Activated naive CD8-positive, alpha-beta T cell treated with anti-CD3 and anti-CD28 coated beads, Interleukin-2, amount 50 U/mL, for 24 hours (primary cell): ENCODE data around the gene CEBPA.

ENCODE experiments used
- ATAC-seq: fragments of 150-1000 bp; cut with Tn5 transposase; one replicate; pipeline ENCODE4 v1.10.0; 2021
- DNase-seq: peaks from one replicate; pipeline ENCODE4 v3.0.0; 2021
- H3K27ac Mint-ChIP-seq: one replicate; pipeline ENCODE4 v1.8.0; 2021; ENCODE audit warnings: mild to moderate bottlenecking, mixed read lengths
- H3K27me3 Mint-ChIP-seq: one replicate; pipeline ENCODE4 v1.8.0; 2021; ENCODE audit warnings: mixed read lengths
- H3K36me3 Mint-ChIP-seq: one replicate; pipeline ENCODE4 v1.8.0; 2021; ENCODE audit warnings: low read depth, mixed read lengths
- H3K4me1 Mint-ChIP-seq: one replicate; pipeline ENCODE4 v1.8.0; 2021; ENCODE audit warnings: mixed read lengths
- H3K4me3 Mint-ChIP-seq: one replicate; pipeline ENCODE4 v1.8.0; 2021; ENCODE audit warnings: mild to moderate bottlenecking, moderate library complexity, mixed read lengths
- H3K9me3 Mint-ChIP-seq: one replicate; pipeline ENCODE4 v1.8.0; 2021; ENCODE audit warnings: mixed read lengths

Gene CEBPA

DNA sequence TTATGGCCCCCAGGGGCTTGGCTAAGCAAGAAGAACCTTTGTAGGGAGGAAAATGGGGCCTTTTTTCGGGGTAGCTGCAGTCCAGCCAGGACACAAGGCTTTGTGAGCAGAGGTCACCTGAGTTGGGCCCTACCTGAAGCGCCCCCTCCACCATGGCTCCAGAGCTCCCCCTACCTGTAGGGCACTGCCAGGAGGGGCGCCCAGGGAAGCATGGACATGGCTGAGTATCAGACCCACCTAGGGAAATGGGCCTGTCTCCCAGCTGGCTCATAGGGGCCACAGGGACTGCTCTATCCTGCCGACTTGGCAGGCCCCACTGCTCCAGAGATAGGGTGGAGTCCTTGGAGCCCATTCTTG is 9.0 kb upstream of the CEBPA start:
- DNase-seq, result peak; percentile 27
- H3K4me3 Mint-ChIP-seq, result no peak overlapping the region
- H3K4me1 Mint-ChIP-seq, result no peaks in the 10 kb centered on the region
- peak; percentile 52 for ATAC-seq
- H3K9me3 Mint-ChIP-seq, result peaks cover 4% of the 10 kb centered on the region
- no peaks in the 10 kb centered on the region for H3K36me3 Mint-ChIP-seq
- peaks cover 21% of the 10 kb centered on the region for H3K27me3 Mint-ChIP-seq
- no peak overlapping the region for H3K27ac Mint-ChIP-seq

DNA sequence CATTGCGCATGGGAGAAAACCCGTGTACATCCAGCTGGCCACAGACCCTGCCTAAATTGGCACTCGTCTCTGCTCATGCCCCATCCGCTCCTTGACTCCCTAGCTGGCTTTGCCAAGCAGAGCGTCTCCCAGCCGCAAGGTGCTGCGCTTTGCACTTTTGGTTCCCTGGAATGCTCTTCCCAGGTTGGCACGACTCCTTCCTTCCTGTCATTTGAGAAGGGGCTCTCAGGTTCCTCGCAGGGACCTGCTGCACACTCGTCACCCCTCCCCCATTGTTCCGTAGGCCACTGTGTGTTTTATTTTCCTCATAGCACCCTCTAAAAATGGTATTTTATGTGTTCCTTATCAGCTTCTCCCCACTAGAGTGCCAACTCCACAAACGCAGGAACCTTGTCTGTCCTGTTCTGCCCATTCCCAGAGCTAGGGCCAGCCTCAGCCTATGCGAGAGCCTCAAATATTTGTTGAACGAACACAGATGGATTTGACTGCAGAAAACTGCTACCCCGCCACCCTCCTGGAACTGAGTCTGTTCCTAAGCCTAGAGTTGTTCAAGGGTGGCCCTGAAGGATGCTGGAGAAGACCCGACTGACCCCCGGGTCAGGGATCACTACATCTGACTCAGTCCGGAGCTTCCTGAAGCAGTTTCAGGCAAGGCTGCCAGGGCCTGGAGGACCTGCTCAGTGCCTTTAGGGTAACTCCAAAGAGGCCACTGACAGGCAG is 8.4 kb upstream of the CEBPA start:
- H3K36me3 Mint-ChIP-seq, result no peaks in the 10 kb centered on the region
- H3K9me3 Mint-ChIP-seq, result peaks cover 4% of the 10 kb centered on the region
- H3K27ac Mint-ChIP-seq, result no peak overlapping the region
- no peak overlapping the region for H3K4me3 Mint-ChIP-seq
- no peaks in the 10 kb centered on the region for H3K4me1 Mint-ChIP-seq
- H3K27me3 Mint-ChIP-seq, result peaks cover 25% of the 10 kb centered on the region
- DNase-seq (no peak), ATAC-seq (no peak)

DNA sequence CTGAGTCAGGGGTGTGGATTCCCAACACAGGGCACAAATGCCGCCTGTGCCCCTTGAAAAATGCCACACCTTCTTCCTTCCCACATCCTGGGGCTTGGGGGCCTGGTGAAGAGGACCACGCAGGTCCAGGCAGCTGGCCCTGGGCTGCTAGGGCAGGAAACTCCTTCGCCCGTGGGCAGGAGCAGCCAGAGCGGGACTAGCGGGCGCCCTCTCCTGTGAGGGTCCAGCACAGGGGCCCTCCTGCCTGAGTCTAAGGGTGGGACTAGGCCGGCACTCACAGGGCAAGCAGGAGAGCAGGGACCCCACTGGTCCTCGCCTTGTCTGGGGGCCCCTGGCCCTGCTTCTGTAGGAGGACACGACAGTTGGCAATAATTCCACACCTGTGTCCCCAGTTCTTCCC is 7.5 kb upstream of the CEBPA start:
- H3K27me3 Mint-ChIP-seq, result peaks cover 27% of the 10 kb centered on the region
- H3K4me1 Mint-ChIP-seq, result no peaks in the 10 kb centered on the region
- no peak overlapping the region for H3K4me3 Mint-ChIP-seq
- DNase-seq, result no peak
- H3K36me3 Mint-ChIP-seq, result no peaks in the 10 kb centered on the region
- no peak for ATAC-seq
- H3K9me3 Mint-ChIP-seq, result peaks cover 4% of the 10 kb centered on the region
- H3K27ac Mint-ChIP-seq, result no peak overlapping the region

DNA sequence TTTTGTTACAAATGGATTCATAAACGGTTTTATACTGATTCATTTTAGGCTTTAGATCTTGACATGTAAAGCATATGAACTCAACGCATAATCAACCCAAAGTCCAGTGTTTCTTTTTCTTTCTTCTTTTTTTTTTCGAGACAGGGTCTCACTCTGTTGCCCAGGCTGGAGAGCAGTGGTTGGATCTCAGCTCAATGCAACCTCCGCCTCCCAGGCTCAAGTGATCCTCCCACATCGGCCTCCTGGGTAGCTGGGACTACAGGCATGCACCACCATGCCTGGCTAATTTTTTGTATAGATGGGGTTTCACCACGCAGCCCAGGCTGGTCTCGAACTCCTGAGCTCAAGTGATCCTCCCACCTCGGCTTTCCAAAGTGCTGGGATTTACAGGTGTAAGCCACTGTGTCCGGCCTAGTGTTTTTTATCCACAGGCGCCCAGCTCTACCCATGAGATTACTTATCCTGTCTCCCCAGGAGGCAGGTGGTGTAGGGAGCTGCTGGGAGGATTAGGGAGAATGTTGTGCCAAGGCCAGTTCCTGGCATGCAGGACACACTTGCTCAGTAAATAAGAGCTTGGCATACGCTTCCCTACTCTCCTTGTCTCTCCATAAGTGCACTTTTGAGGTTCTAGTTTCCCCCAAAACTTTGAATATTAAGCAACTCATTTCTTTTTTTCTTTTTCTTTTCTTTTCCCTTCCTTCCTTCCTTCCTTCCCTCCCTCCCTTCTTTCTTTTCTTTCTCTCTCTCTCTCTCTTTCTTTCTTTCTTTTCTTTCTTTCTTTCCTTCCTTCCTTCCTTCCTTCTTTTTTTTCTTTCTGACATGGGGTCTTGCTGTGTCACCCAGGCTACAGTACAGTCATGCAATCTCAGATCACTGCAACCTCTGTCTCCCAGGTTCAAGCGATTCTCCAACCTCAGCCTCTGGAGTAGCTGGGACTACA is 4.8 kb upstream of the CEBPA start:
- Mint-ChIP-seq H3K36me3 (no peaks in the 10 kb centered on the region), H3K27me3 (peaks cover 37% of the 10 kb centered on the region), H3K27ac (no peak overlapping the region), H3K9me3 (no peaks in the 10 kb centered on the region), H3K4me3 (no peak overlapping the region), H3K4me1 (no peaks in the 10 kb centered on the region)
- DNase-seq (no peak), ATAC-seq (no peak)

DNA sequence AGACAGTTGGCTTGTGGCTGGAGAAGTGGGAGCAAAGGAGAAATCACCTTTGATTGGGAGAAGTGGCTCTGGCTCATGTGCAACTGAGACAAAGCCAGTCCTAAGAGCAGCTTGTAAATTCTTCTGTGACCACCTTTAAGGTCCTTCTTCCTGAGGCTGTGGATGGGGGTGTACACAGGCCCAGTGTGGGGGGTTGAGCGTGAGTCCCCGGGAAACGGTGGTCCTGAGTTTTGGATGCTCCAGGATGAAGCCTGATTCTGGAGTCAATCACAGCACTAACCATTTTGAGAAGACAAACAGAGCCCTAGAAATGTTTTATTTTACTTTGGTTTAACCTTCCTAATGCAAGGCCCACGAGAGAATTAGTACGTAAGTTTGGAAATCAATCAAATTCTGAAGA is 3.9 kb upstream of the CEBPA start:
- no peaks in the 10 kb centered on the region for H3K4me1 Mint-ChIP-seq
- peaks cover 39% of the 10 kb centered on the region for H3K27me3 Mint-ChIP-seq
- no peak overlapping the region for H3K4me3 Mint-ChIP-seq
- H3K27ac Mint-ChIP-seq, result no peak overlapping the region
- no peaks in the 10 kb centered on the region for H3K36me3 Mint-ChIP-seq
- DNase-seq (no peak), ATAC-seq (no peak)
- no peaks in the 10 kb centered on the region for H3K9me3 Mint-ChIP-seq

DNA sequence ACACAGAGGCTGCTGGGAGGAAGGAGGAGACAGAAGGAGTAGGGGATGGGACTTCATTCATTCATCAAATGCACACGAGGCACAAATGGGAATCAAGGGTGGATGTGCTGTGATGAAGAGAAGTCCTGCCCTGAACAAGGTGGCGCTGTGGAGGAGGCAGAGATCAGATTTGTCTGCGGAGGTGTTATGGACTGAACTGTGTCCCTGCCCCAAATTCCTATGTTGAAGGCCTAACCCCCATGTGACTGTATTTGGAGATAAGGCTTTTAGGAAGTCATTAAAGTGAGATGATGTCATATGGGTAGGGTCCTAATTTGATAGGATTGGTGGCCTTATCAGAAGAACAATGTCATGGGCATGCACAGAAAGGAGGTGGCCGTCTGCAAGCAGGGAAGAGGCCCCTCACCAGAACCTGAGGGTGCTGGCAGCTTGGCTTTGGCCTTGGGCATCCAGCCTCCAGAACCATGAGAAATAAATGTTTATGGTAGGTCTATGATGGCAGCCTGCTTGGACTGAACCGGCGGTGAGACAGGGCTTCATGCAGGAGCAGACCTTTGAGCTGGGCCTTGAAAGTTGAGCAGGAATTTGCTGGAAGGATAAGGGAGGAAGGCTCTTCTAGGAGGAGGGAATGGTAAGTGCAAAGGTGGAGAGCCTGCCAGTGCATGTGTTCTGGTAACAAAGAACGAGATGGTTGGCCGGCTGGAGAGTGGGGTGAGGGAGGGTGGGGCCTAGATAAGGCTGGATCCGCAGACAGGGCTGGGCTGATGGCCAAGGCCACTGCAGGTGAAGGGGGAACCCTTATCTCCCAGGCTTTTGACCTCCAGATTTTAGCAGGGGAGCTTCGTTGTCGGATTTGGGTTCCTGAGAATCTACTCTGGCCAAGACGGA is 2.7 kb upstream of the CEBPA start:
- Mint-ChIP-seq H3K27me3 (peaks cover 40% of the 10 kb centered on the region), H3K4me3 (no peak overlapping the region), H3K9me3 (no peaks in the 10 kb centered on the region), H3K4me1 (no peaks in the 10 kb centered on the region), H3K36me3 (no peaks in the 10 kb centered on the region), H3K27ac (no peak overlapping the region)
- ATAC-seq, result no peak
- DNase-seq, result no peak

DNA sequence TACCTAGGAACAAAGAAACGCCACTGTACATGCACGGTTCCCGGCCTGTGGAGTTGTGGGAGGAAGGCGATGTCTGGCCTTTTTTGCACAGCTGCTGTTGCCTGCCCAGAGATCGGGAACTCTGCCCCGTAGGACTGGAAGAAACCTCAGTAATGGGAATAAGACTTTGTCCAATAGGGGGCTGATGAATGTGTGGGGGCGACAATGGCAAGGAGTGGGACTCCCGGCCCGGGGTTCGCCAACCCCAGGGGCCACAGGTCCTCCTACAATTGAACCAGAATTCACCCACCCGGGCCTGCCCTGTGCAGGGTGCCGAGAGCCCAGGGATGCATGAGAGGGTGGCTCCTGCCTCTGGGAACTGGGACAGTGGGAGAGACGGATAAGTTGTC is 2.0 kb upstream of the CEBPA start:
- DNase-seq, result no peak
- Mint-ChIP-seq H3K36me3 (no peaks in the 10 kb centered on the region), H3K9me3 (no peaks in the 10 kb centered on the region), H3K27me3 (peaks cover 38% of the 10 kb centered on the region), H3K27ac (no peak overlapping the region), H3K4me1 (no peaks in the 10 kb centered on the region), H3K4me3 (no peak overlapping the region)
- no peak for ATAC-seq

DNA sequence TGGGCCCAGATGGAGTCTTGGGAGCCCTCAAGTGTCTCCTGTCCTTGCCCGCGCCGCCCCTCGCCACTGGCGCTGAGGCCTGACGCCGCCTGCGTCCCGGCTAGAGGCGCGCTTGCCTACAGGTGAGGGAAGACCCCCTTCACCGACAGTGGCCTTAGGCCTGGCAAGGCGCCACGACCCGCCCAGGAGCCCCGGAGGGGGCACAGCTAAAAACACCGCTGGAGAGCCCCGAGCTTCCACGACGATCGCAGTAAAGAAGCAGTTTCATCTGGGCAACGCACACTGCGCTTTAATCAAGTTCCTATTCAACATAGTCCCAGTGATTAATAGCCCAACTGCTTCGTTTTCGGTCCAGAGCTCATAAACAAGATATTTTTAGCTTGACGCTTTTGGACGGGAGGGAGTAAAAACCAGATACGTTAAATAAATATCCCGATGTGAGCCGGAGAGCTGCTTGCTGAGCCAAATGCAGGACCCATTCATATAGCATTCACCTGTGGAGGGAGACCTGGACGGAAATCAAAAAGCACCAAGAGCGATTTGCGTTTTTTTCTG is 1.5 kb upstream of the CEBPA start:
- H3K4me3 Mint-ChIP-seq, result no peak overlapping the region
- H3K36me3 Mint-ChIP-seq, result no peaks in the 10 kb centered on the region
- H3K4me1 Mint-ChIP-seq, result peaks cover 1% of the 10 kb centered on the region
- no peak for ATAC-seq
- H3K9me3 Mint-ChIP-seq, result no peaks in the 10 kb centered on the region
- H3K27ac Mint-ChIP-seq, result no peak overlapping the region
- no peak for DNase-seq
- H3K27me3 Mint-ChIP-seq, result peaks cover 41% of the 10 kb centered on the region

DNA sequence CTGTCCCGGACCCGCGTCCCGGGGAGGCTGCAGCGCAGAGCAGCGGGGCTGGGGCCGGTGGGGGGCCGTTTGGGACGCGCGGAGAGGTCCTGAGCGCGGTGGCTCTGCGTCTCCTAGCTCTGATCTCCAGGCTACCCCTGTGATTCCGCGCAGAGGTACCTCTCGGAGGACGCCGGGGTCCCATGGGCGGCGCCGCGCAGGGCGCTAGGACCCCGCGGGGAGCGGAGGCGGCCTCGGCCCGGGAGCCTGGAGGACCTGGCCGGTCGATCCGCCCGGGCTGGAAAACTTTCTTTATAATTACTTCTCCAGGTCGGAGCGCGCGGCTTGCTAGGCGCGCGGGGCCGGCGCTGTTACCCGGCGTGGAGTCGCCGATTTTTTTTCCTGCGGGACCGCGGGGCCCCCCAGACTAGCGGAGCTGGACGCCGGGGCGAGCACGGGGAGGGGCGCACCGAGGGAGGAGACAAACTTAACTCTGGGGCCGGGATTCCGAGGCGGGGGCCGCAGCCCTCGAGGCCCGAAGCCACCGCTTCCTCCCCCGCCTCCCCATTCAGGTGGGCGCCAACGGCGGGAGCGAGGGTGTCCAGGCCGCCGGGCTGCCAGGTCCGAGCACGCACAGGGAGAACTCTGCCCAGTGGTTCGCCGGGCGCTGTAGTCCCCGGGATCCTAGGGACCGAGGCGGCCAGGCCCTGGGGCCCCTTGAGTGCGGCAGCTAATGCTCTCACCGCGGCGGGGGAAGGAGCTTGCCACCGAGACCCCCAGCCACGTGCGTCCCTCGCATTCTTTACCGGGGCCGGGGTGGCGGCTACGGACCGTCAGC is 848 bp upstream of the CEBPA start:
- Mint-ChIP-seq H3K4me1 (peaks cover 1% of the 10 kb centered on the region), H3K9me3 (no peaks in the 10 kb centered on the region), H3K4me3 (peak overlapping the region; percentile 32), H3K36me3 (no peaks in the 10 kb centered on the region), H3K27me3 (peaks cover 37% of the 10 kb centered on the region), H3K27ac (no peak overlapping the region)
- ATAC-seq (peak; percentile 12), DNase-seq (peak; percentile 17)

DNA sequence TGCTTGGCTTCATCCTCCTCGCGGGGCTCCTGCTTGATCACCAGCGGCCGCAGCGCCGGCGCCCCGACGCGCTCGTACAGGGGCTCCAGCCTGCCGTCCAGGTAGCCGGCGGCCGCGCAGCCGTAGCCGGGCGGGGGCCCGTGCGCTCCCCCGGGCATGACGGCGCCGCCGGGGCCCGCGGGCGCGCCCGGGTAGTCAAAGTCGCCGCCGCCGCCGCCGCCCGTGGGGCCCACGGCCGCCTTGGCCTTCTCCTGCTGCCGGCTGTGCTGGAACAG is 497 bp downstream of the CEBPA start:
- H3K4me1 Mint-ChIP-seq, result peaks cover 1% of the 10 kb centered on the region
- ATAC-seq, result no peak

DNA sequence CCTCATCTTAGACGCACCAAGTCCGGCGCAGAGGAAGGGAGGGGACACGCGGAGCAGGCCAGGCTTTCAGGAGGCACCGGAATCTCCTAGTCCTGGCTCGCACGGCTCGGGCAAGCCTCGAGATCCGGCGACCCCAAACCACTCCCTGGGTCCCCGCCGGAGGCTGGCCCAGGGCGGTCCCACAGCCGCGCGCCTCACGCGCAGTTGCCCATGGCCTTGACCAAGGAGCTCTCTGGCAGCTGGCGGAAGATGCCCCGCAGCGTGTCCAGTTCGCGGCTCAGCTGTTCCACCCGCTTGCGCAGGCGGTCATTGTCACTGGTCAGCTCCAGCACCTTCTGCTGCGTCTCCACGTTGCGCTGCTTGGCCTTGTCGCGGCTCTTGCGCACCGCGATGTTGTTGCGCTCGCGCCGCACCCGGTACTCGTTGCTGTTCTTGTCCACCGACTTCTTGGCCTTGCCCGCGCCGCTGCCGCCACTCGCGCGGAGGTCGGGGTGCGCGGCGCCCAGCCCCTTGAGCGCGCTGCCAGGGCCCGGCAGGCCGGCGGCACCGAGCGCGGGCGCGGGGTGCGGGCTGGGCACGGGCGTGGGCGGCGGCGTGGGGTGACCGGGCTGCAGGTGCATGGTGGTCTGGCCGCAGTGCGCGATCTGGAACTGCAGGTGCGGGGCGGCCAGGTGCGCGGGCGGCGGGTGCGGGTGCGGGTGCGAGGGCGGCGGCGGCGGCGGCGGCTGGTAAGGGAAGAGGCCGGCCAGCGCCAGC is 1.0 kb downstream of the CEBPA start:
- no peak overlapping the region for H3K27ac Mint-ChIP-seq
- H3K4me1 Mint-ChIP-seq, result peaks cover 1% of the 10 kb centered on the region
- no peaks in the 10 kb centered on the region for H3K36me3 Mint-ChIP-seq
- H3K4me3 Mint-ChIP-seq, result peak overlapping the region; percentile 29
- ATAC-seq (no peak), DNase-seq (no peak)
- peaks cover 39% of the 10 kb centered on the region for H3K27me3 Mint-ChIP-seq
- H3K9me3 Mint-ChIP-seq, result no peaks in the 10 kb centered on the region

More for the DNA sequence above, 497 bp downstream of the CEBPA start:
- Mint-ChIP-seq H3K27ac (no peak overlapping the region), H3K4me3 (no peak overlapping the region), H3K36me3 (no peaks in the 10 kb centered on the region), H3K27me3 (peaks cover 39% of the 10 kb centered on the region), H3K9me3 (no peaks in the 10 kb centered on the region)
- no peak for DNase-seq

DNA sequence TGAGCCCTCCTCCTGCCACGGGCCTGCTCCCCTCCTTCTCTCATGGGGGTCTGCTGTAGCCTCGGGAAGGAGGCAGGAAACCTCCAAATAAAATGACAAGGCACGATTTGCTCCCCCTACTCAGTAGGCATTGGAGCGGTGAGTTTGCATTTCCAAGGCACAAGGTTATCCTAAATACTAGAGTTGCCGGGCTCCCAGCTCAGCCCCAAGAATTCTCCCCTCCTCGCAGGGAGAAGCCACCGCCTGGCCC is 1.5 kb downstream of the CEBPA start:
- H3K27me3 Mint-ChIP-seq, result peaks cover 36% of the 10 kb centered on the region
- peak overlapping the region; percentile 14 for H3K4me3 Mint-ChIP-seq
- H3K27ac Mint-ChIP-seq, result no peak overlapping the region
- ATAC-seq, result no peak
- no peak for DNase-seq
- no peaks in the 10 kb centered on the region for H3K9me3 Mint-ChIP-seq
- H3K36me3 Mint-ChIP-seq, result no peaks in the 10 kb centered on the region
- peaks cover 1% of the 10 kb centered on the region for H3K4me1 Mint-ChIP-seq

DNA sequence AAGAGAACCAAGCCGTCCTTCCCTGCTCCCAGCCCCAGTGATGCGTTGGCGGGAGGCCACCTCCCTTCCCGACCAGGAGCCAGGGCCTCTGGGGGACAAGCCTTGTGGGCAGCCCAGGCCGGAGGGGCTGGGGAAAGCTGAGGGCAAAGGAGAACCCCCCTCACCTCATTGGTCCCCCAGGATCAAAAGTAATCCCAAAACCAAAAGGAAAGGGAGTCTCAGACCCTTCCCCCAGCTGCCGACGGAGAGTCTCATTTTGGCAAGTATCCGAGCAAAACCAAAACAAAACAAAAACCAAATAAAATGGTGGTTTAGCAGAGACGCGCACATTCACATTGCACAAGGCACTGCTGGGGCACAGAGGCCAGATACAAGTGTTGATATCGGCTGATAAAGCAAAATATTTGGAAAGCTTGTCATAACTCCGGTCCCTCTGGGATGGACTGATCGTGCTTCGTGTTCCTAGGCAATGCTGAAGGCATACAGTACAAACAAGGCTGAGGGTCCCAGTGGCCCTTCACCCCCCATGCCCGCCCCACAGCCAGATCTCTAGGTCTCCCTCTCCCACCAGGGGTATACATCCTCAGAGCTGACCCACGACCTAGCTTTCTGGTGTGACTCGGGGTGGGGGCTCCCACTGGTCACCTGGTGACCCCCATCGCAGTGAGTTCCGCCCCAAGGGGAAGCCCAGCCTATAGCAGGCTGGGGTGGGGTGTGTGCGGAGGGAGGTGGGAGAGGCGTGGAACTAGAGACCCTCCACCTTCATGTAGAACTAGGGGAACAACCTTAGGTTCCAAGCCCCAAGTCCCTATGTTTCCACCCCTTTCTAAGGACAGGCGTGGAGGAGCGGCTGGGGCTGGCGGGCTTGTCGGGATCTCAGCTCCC is 2.1 kb downstream of the CEBPA start:
- H3K4me1 Mint-ChIP-seq, result peaks cover 1% of the 10 kb centered on the region
- peaks cover 37% of the 10 kb centered on the region for H3K27me3 Mint-ChIP-seq
- no peak for DNase-seq
- ATAC-seq, result no peak
- no peaks in the 10 kb centered on the region for H3K9me3 Mint-ChIP-seq
- peak overlapping the region; percentile 14 for H3K4me3 Mint-ChIP-seq
- no peaks in the 10 kb centered on the region for H3K36me3 Mint-ChIP-seq
- no peak overlapping the region for H3K27ac Mint-ChIP-seq
